ENCODE data around the gene RBM8A.

GRCh38 chr1:145898756-145899155, 28.5 kb downstream of the RBM8A start:
- TF ChIP-seq POLR2AphosphoS5 (IDR thresholded peaks at IDR 0.05; ENCODE audit: low read depth, low read length), result no peak
- no peak for TF ChIP-seq NRF1 (IDR thresholded peaks at IDR 0.05; ENCODE audit: low read depth, low read length)
- TF ChIP-seq, protein P1, sequence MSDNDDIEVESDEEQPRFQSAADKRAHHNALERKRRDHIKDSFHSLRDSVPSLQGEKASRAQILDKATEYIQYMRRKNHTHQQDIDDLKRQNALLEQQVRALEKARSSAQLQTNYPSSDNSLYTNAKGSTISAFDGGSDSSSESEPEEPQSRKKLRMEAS (IDR thresholded peaks at IDR 0.05; ENCODE audit: low read depth), result no peak
- TF ChIP-seq, protein P2, sequence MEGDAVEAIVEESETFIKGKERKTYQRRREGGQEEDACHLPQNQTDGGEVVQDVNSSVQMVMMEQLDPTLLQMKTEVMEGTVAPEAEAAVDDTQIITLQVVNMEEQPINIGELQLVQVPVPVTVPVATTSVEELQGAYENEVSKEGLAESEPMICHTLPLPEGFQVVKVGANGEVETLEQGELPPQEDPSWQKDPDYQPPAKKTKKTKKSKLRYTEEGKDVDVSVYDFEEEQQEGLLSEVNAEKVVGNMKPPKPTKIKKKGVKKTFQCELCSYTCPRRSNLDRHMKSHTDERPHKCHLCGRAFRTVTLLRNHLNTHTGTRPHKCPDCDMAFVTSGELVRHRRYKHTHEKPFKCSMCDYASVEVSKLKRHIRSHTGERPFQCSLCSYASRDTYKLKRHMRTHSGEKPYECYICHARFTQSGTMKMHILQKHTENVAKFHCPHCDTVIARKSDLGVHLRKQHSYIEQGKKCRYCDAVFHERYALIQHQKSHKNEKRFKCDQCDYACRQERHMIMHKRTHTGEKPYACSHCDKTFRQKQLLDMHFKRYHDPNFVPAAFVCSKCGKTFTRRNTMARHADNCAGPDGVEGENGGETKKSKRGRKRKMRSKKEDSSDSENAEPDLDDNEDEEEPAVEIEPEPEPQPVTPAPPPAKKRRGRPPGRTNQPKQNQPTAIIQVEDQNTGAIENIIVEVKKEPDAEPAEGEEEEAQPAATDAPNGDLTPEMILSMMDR (IDR thresholded peaks at IDR 0.05), result no peak
- TF ChIP-seq, protein P3, sequence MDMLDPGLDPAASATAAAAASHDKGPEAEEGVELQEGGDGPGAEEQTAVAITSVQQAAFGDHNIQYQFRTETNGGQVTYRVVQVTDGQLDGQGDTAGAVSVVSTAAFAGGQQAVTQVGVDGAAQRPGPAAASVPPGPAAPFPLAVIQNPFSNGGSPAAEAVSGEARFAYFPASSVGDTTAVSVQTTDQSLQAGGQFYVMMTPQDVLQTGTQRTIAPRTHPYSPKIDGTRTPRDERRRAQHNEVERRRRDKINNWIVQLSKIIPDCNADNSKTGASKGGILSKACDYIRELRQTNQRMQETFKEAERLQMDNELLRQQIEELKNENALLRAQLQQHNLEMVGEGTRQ (IDR thresholded peaks at IDR 0.05; ENCODE audit: borderline replicate concordance, low read depth, low read length), result no peak
- no peak for TF ChIP-seq EZH2phosphoT487 (IDR thresholded peaks at IDR 0.05; ENCODE audit: borderline replicate concordance, low read depth)
- TF ChIP-seq CHD2 (IDR thresholded peaks at IDR 0.05; ENCODE audit: low read length, partially characterized antibody), result no peak
- no peak for TF ChIP-seq JUND (IDR thresholded peaks at IDR 0.05)
- TF ChIP-seq SIN3A (IDR thresholded peaks at IDR 0.05; ENCODE audit: borderline replicate concordance, low read depth, low read length), result no peak

All from SK-N-SH (cell line).